Activated T-cell treated with anti-CD3 and anti-CD28 coated beads for 1 hour (primary cell): ENCODE data around the gene ZNF641.

ENCODE experiments used
- DNase-seq: peaks from one replicate; pipeline ENCODE4 v3.0.0-alpha.2; 2020; ENCODE audit warnings: low read depth

The ZNF641 gene

GRCh38 chr12:48350249-48351021 is at the start of gene ZNF641:
TSS of gene ZNF641 (minus strand) at chr12:48350919. CDS start at chr12:48348090, 2,829 bp downstream.
- DNase-seq: peak; percentile 70

- DNase-seq: no peak
Measured at GRCh38 chr12:48390026-48390425, 39.3 kb upstream of the ZNF641 start.

GRCh38 chr12:48389409-48389808 is 38.7 kb upstream of the ZNF641 start:
- DNase-seq: no peak

- no peak for DNase-seq
Measured at GRCh38 chr12:48388938-48389337, 38.2 kb upstream of the ZNF641 start.

GRCh38 chr12:48388460-48388859 is 37.7 kb upstream of the ZNF641 start:
- DNase-seq: no peak

GRCh38 chr12:48380596-48380995 is 29.9 kb upstream of the ZNF641 start:
- DNase-seq: no peak

- DNase-seq: no peak
Measured at GRCh38 chr12:48379794-48380193, 29.1 kb upstream of the ZNF641 start.

- DNase-seq: no peak
Measured at GRCh38 chr12:48377646-48378045, 26.9 kb upstream of the ZNF641 start.

GRCh38 chr12:48374164-48374563 is 23.4 kb upstream of the ZNF641 start:
- DNase-seq: no peak

GRCh38 chr12:48366131-48366530 is 15.4 kb upstream of the ZNF641 start:
- no peak for DNase-seq

GRCh38 chr12:48361664-48362339 is 11.1 kb upstream of the ZNF641 start:
- no peak for DNase-seq

GRCh38 chr12:48358937-48359513 is 8.3 kb upstream of the ZNF641 start:
- DNase-seq: no peak

GRCh38 chr12:48356041-48356768 is 5.5 kb upstream of the ZNF641 start:
- DNase-seq: no peak

- DNase-seq: no peak
Measured at GRCh38 chr12:48352157-48352760, 1.5 kb upstream of the ZNF641 start.

GRCh38 chr12:48351022-48351708 is 446 bp upstream of the ZNF641 start:
- no peak for DNase-seq

- no peak for DNase-seq
Measured at GRCh38 chr12:48349471-48349870, 1.2 kb downstream of the ZNF641 start.

- no peak for DNase-seq
Measured at GRCh38 chr12:48342980-48343379, 7.7 kb downstream of the ZNF641 start.

- DNase-seq: no peak
Measured at GRCh38 chr12:48340943-48341342, 9.8 kb downstream of the ZNF641 start.

GRCh38 chr12:48339442-48340117 is 11.1 kb downstream of the ZNF641 start:
- DNase-seq: no peak

- no peak for DNase-seq
Measured at GRCh38 chr12:48336564-48336963, 14.2 kb downstream of the ZNF641 start.

- DNase-seq: no peak
Measured at GRCh38 chr12:48336061-48336460, 14.7 kb downstream of the ZNF641 start.
